ENCODE data around the gene HNRNPA2B1.

Gene HNRNPA2B1

DNA sequence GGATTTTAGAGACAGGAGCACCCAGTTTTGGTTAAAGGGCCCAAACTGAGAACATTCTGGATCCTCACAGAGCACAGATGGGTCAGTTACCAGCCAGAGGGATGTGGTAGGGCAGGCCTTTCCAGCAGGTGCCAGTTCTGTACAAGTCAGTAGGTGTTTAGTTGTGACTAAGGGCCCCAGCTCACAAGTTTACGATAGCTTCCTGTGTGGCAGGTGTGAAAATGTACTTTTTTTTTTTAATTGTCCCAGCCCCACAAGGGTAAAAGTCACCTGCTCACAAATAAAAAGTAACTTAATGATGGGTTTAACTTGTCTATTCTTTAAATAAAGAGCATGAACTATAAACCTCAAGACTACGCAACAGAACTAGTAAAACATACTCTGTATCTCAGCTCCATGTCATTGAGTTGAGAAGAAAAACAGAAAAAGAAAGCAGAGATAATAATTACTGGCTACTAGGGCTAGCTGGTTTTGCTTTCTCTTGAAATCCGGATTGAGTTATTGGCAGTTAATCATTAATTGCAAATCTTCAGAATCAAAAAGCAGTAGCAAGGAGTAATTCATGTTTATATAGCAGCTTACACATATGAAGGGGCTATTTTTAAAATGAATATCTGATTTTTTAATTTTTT is 33.1 kb downstream of the HNRNPA2B1 start:
- TF ChIP-seq GATA2 (IDR thresholded peaks at IDR 0.05; ENCODE audit: low read depth, low read length) (no peak), GATA3 (IDR thresholded peaks at IDR 0.05; ENCODE audit: low read depth, low read length) (no peak)

DNA sequence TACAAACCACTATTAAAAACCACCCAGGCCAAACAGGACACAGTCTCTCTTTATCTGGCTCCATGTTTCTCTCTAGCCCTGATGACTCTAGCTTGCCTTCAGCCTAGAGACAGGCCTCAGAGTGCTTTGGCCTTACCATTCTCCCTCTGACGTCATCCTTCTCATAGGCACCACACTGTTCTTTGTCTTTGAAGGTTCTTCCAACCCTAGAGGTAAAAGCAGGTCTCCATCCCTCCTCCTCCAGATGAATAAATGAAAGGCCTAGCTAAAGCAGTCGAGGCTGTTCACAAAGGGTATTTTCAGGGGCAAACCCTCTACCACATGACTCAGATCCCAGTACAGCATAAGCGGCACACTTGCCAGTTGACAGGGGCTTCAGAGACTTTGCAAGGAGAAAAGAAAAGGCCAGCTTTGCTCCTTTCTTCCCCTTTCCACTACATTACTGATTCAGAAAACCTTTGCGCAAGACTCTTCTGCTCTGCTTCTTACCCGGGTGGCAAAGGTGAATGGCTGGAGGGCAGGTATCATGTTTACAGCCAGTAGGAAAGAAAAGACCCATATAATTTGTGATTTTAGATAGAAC is 33.8 kb downstream of the HNRNPA2B1 start:
- no peak for TF ChIP-seq GATA2 (IDR thresholded peaks at IDR 0.05; ENCODE audit: low read depth, low read length)
- TF ChIP-seq GATA3 (IDR thresholded peaks at IDR 0.05; ENCODE audit: low read depth, low read length): no peak

DNA sequence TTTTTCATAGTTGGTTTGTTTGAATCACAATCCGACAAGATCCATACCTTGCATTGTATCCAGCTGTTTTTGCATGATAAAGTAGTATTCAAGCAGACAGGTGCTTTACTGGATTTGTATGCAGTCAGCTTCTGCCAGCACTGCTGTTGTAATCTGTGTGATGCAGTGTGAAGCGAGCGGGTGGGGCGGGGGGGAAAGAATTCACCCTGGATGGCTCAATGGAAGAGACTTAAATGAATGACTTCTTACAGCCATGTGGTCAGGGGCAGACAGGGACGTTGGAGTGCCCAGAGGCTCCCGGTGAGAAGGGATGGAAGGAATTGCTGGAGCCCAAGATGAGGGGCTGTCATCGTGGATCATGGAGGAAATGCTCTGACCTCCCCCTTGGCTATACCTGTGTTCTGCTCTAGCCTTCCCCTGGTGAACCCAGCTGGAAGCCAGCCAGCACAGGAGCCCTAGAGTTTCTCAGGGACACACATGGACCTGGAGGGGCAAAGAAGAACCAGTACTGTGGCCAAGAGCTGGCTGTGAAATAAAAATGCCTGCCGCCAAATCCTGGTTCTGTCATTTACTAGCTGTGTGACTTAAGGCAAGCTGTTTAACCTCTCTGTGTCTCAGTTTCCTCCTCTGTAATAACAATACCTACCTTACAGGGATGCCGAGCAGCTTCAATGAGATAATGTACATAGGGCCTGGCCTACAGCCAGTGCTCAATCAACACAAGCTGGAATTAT is 34.4 kb downstream of the HNRNPA2B1 start:
- TF ChIP-seq GATA2 (IDR thresholded peaks at IDR 0.05; ENCODE audit: low read depth, low read length) (no peak), GATA3 (IDR thresholded peaks at IDR 0.05; ENCODE audit: low read depth, low read length) (no peak)

DNA sequence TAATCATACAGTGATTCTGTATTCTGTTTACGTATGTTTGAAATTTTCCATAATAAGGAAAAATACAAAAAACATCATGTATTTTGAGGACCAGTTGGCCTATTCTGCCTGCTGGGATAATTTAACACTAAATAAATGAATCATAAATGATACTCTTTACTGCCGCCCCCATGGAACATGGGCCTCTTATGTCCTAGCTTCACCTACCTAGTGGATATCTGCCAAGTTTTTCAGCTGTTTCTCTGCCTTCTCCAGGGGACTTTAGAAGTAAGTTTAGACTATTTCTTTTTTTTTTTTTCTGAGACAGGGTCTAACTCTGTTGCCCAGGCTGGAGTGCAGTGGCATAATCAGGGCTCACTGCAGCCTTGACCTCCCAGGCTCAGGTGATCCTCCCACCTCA is 38.1 kb downstream of the HNRNPA2B1 start:
- no peak for TF ChIP-seq GATA2 (IDR thresholded peaks at IDR 0.05; ENCODE audit: low read depth, low read length)
- no peak for TF ChIP-seq GATA3 (IDR thresholded peaks at IDR 0.05; ENCODE audit: low read depth, low read length)

DNA sequence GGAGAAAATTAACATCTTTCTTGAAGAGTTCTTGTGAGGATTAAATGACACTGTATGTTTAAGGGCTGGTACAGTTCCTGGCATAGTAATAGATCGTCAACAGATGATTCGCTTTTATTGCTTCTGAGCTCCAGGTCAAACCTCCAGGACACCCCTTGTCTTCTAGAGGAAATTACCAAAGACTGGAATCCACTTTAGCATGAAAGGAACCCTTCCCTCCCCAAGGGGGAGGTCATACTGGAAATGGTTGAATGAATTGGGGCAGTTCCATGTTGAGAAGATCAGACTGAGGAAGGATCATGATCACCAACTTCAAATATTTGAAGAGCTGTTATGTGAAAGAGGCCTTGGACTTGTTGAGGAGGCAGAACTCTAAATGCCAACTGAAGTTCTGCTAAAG is 39.6 kb downstream of the HNRNPA2B1 start:
- TF ChIP-seq GATA2 (IDR thresholded peaks at IDR 0.05; ENCODE audit: low read depth, low read length): no peak
- no peak for TF ChIP-seq GATA3 (IDR thresholded peaks at IDR 0.05; ENCODE audit: low read depth, low read length)

DNA sequence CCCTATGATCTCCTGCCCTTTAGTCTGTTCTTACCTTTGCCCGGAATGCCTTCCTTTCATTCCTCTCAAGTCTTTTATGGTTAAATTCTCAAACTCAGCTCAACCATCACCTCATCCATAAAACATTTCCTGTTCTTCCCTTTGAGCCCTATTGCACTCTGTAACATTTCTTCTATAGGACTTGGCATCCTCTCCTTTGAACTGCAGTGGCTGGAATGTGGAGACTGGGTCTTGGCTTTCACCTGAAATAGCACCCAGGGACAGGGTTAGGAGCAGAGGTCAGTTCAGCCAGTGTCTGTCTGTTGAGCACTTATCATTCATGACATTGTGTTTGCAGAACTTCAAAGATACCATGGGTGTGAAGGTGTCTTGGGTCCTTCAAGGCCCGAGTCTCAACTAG is 41.3 kb downstream of the HNRNPA2B1 start:
- no peak for TF ChIP-seq GATA2 (IDR thresholded peaks at IDR 0.05; ENCODE audit: low read depth, low read length)
- TF ChIP-seq GATA3 (IDR thresholded peaks at IDR 0.05; ENCODE audit: low read depth, low read length): no peak

DNA sequence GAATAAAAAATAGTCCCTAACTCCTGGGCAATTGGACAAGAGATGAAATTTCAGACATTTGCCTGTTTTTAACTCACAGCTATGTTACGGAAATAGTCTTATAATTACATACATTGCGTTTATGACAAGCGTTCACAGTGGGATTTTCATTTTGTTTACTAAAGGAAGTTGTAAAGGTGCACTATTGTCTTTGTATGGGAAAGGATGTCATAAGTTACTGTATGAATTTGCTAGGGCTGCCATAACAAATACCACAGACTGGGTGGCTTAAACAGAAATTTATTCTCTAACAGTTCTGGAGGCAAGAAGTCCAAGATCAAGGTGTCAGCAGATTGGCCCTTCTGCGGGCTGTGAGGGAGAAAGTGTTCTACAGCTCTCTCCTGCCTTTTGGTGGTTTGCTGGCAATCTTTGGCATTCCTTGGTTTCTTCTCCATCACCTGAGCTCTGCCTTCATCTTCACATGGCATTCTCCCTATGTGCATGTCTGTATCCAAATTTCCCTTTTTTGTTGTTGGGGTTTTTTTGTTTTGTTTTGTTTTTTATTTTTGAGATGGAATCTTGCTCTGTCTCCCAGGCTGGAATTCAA is 42.9 kb downstream of the HNRNPA2B1 start:
- TF ChIP-seq GATA2 (IDR thresholded peaks at IDR 0.05; ENCODE audit: low read depth, low read length): no peak
- TF ChIP-seq GATA3 (IDR thresholded peaks at IDR 0.05; ENCODE audit: low read depth, low read length): no peak

DNA sequence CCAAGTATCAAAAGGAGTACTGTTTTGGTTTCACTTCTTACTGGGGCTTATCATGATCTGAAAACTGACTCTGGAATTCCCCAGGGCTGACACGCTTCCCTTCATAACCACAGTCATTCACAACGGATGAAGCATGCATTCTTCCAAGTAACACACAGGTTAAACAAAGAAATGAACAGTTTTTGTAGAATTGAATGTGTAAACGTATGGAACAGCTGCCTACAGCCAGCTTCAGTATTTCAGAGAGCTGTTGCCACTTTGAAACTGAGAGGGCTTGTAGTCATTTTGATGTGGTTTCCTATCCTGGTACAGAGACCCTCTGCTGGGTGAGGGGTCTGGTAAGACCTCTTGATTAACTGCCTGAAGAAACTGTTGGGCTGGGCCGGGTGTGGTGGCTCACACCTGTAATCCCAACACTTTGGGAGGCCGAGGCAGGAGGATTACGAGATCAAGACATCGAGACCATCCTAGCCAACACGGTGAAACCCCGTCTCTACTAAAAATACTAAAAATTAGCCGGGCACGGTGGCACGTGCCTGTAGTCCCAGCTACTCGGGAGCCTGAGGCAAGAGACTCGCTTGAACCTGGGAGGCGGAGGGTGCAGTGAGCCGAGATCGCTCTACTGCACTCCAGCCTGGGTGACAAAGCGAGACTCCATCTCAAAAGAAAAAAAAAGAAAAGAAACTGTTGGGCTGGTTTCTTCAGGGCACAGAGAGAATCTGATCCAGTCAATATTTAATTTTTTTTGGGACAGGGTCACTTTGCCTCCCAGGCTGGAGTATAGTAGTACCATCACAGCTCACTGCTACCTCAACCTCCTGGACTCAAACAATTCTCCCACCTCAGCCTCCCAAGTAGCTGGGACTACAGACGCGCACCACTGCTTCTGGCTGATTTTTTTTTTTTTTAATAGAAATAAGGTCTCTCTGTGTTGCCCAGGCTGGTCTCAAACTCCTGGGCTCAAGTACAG is 43.8 kb downstream of the HNRNPA2B1 start:
- TF ChIP-seq GATA2 (IDR thresholded peaks at IDR 0.05; ENCODE audit: low read depth, low read length) (no peak), GATA3 (IDR thresholded peaks at IDR 0.05; ENCODE audit: low read depth, low read length) (no peak)

DNA sequence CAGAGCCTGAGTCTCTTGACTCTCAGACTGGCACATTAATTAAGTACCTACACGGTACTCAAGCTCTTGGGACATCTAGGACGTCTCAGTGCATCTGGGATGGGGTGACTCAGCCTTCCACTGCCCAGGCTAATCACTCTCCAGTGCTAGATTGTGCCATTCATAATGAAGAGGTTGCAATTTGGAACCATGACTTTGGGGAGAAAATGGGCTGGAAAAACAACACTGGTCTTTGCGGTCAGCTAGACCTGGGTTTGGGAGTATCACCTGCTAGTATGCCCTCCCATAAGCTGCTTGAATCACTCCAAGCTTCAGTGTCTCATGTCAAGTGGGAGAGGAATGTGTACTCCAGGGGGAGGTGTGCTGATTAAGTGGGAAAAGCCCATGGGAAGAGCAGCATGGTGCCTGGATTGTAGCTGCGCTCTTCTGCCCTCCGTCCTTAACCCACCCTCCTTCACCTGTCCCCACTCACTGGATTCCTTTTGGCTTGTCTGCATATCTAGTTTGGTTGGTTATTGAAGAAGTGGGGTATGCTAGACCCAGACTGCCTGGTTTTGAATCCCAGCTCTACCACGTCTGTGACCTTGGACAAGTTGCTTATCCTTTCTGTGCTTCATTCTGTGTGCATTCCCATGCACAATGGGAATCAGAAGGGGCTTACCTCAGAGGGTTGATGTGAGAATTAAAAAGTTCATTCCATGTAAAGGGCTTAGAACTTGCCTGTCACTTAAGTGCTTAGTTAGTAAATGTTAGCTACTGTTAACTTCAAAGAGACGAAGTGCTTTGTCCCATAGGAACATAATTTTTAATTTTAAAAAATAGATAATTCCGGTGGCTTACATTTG is 44.8 kb downstream of the HNRNPA2B1 start:
- TF ChIP-seq GATA3 (IDR thresholded peaks at IDR 0.05; ENCODE audit: low read depth, low read length): no peak
- TF ChIP-seq GATA2 (IDR thresholded peaks at IDR 0.05; ENCODE audit: low read depth, low read length): no peak

DNA sequence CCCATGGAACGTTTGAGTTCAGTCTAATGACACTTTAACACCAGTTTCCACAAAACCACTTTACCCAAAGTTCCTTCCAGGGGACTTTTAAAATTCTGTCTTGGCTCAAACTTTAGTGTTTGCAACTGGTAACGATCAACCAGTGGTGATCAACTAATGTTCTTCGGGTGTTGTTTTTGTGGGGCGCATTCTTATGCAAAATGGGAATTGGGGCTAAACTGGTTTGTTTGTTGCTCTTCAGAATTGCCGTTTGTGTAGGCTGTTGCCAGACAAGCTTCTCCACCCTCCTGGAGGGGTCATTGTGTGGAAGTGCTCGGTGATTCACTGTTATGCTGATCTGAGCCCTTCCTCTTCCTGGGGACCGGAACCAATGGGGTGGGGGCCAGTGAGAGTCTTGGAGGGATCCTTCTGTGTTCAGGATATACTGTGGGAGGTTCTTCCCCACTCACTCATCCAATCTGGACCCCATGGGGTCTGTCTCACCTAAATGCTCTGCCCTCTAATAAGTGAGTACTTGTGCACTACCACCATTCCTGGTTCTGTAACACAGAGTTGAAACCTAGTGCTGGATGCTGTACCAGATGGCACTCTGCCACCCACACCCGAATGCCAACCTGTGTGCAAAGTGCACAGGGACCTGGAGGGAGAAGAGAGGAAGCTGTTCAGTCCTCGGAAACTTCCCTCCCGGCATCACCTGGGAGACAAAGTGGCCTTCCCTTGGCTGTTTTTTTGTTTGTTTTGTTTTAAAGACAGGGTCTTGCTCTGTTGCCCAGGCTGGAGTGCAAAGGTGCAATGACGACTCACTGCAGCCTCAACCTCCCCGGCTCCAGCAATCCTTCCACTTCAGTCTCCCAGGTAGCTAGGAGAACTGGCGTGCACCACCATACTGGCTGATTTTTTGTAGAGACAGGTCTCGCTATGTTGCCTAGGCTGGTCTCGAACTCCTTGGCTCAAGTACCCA is 46.4 kb downstream of the HNRNPA2B1 start:
- TF ChIP-seq GATA3 (IDR thresholded peaks at IDR 0.05; ENCODE audit: low read depth, low read length): no peak
- TF ChIP-seq GATA2 (IDR thresholded peaks at IDR 0.05; ENCODE audit: low read depth, low read length): no peak

DNA sequence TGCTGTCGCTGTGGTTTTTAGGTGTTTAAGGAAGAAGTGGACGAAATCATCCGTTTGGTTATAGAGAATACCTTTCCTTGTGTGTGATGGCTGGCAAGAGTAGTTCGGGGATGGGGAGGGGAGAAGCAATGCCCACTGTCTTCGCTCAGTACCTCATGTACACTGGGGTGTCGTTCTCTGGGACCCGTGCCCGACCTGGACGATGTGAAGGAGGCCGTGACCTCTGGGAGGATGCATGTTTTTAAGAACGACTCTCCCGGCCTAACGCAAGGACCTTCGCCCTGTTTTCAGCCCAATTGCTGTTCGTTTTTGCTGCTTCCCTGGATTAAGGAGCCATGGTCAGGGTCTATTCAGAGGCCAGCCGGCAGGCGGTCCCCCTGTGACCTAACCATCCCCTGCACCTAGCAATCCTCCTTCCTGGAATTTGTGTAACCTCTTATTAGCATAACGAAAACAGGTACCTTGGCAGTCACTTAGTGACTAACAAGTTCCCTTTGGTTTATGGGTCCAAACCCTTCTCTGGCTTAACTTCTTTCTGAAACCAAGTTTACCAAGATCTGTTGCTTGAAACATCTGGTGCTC is 47.2 kb downstream of the HNRNPA2B1 start:
- TF ChIP-seq GATA2 (IDR thresholded peaks at IDR 0.05; ENCODE audit: low read depth, low read length): no peak
- no peak for TF ChIP-seq GATA3 (IDR thresholded peaks at IDR 0.05; ENCODE audit: low read depth, low read length)

Measured in SH-SY5Y (cell line).